ENCODE measurements around the gene PBX3.

PBX3 gene

DNA sequence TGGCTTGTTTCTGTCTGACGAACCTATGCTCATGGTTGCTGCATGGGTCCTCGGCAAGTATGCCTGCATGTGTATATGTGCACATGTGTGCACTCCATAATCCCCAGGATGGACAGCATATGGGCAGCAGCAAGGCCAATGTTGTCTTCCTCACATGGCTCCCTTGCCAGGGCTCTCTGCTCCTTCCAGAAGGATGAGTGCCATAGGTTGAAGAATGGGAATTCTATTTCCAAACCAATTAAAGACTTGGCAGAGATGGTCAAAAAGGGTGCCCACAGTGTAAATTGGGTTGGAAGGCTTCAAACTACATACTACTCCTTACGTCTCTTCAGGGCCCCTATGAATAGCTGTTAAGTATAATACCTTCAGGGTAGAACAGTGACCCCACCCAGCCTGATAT, 212.1 kb downstream of the PBX3 start:
- DNase-seq: no peak

DNA sequence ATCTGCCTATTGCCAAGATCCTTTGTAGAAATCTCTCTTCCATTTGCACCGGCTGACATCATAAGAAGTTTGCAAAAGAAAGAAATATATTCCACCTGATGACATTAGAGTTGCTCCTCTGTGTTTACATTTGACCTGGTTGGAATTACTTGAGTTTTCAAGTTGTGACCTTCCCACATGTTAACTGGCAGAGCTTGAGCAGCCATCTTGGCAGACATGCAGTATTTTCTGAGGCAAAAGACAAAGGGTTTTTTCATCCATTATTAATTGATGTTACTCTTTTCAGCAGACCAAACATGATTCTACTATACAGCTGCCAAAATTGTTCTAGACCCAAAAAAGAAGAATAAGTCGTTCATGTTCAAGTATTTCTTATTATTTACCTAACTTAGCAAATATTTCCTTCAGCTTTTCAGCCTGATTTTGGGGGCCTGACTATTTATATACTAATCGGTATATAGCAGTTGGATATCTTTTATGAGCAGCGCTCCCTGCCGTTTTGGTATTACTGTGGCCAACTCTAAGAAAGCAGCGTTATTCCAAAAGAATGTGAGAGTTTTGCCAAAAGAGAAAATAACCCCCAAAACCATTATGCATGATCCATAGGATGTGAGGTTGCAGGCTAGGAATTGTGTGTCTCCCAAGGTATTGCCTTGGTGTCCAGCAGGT, 212.9 kb downstream of the PBX3 start:
- DNase-seq: no peak

DNA sequence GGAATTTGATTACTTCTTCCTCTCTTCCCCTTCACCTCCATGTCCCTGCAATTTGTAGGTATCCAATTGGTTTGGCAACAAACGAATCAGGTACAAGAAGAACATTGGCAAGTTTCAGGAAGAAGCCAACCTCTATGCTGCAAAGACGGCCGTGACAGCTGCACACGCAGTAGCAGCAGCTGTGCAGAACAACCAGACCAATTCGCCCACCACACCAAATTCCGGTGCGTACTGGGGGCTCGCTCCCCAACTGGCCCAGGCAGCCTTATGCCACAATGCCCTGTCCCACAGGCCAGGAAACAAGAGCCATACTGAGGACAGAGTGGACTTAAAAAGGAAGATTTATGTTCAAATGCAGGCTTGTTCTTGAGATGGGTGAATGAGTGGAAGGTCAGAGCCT, 213.5 kb downstream of the PBX3 start:
- DNase-seq: no peak

DNA sequence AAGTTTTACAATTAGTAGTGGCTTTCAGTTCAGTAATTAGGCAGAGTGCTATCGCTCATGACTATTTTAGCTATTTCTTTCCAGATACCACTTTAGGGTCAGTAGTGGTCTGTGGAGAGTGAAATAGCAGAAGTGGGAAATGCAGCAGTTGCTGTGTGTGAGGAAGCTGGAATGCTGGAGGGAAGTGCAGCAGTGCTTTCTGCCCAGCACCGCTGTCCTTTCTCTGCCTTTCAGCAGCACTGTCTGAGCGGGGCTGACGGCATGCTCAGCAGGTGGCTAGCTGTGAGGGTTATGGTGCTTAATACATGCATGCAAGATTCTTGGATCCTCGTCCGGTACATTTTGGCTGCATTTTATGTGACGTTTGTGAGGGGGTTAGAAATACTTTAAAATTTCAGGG, 213.9 kb downstream of the PBX3 start:
- no peak for DNase-seq

DNA sequence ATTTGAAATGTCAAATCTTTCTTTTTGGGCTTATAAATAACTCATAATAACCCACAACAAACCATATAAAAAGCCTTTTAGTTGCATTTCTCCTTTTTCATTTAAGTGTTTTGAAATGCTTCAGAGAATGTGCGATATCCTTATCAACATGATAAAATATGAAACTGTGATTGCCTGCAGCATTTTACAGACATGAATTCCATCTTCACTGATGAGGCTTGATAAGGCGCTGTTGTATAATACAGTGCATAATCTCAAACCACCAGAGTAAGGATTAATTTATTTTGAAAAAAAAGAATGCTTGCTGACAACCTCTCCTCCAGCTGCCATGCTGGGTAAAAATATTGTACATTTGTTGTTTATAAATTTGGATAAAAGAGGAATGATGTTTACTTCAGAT, 216.8 kb downstream of the PBX3 start:
- DNase-seq: no peak

DNA sequence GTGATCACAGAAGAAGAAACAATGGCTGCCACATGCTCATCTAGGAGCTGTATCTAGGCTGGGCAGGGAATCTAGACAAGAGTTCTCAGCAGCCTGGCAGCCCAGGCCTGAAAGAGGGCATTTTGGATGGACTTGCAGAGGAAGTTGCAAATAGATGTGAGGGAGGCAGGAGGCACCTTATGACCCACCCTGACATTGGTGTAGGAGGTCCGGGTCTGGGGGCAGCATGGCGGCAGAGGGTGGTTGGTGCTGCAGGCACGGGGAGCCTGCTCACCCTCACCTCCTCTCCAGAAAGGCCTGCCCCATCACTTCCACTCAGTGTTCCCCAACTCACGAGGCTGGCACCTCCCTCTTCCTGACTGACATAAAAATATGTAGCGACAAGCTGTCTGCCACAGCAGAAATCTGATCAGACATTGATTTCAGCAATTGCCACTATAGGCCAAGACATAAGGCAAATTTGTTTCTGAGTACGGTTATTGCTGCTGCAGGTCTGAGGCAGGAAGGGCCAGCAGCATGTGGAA, 217.6 kb downstream of the PBX3 start:
- DNase-seq: no peak

DNA sequence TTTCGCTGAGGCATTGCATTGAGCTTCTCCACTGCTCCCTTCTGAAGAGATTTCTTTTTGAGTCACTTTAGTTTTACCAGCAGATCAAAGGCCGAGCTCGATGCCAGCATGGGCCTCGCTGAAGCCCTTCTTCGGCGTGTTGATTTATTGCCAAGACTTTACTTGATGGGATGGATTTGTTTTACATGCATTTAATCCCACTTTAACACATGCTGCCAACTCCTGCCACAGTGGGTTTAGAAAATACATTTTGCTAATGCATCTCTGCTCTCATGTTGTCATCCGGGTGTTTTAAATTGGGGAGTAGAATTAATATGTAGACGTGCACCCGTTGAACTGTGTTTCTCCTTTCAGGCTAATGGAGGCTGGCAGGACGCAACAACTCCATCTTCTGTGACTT, 218.3 kb downstream of the PBX3 start:
- DNase-seq: no peak

DNA sequence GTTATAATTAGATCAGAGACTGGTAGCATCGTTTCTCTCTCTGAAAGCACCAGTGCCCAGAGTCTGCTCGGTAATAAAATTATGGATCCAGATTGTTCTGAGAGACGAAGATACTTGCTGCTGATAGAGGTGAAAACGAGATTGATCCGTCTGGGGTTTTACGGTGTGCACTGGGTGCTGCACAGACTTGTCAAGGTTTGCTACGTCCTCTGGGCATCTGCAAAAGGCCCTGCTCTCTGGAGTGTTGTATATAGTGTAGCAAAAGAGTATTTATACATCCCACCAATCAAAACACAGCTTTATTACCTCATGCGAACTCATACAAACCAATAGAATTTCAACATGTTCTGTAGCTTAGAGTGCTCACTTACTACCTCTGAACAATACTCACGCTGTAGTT, 219.3 kb downstream of the PBX3 start:
- DNase-seq: no peak

DNA sequence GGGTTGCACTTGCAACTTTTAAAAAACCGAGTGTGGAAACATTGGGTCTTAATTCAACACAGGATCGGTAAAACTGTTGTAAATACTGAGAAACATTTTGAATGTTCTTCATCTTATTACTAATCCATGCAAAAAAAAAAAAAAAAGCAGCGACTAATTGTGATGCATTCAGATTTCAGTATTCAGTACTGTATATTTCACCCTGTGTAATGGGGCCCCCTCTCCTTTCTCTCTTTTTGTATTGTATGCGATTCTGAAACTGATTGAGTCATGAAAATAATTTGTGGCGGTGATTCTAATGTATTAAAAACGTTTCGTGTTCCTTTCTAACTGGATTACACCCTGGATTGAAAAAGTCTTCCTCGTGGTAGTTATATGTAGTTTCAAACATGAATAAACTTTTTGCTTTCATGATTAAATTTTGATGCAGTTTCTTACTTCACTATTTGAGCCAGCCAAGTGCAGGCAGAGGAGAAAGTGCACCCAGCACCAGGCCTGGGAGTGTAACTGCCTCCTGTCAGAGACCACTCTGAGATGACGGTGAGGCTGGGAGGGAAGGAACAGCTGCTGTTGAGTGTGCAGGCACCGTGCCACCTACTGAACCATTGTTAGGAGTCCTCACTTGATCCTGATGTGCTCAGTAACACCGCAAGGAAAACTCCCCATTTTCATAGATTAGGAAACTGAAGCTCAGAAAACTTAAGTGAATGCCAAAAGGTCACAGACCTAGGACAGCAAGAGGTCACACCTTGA, 220.0 kb downstream of the PBX3 start:
- DNase-seq: peak; percentile 14

DNA sequence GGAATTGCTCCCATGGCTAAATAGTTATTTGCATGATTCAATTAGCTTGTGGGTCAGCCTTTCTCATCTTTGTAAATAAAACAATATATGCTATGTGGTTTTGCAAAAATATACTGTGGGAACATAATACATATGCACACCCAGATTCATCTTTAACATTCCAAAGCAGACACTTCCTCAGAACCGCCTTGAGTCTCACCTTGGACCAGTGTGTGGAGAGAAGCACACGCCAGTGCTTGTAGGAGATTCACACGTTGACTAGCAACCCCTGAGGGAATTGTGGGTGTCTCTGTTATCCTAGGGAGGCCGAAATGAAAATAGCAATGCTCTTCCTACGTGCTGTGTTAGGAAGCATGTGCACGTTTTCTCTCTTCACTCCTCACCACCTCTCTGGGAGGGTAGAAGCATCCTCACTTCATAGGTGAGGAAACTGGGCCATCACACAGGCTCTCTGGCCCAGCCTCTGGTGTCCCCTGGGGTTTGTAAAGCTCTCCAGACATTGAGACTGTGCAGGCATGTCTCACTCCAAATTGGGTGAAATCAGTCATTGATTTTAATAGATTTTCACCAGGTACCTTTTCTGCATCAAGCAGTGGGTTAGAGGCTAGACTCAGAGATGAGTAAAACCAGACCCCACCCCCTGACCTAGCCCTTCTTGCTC, 221.7 kb downstream of the PBX3 start:
- no peak for DNase-seq

DNA sequence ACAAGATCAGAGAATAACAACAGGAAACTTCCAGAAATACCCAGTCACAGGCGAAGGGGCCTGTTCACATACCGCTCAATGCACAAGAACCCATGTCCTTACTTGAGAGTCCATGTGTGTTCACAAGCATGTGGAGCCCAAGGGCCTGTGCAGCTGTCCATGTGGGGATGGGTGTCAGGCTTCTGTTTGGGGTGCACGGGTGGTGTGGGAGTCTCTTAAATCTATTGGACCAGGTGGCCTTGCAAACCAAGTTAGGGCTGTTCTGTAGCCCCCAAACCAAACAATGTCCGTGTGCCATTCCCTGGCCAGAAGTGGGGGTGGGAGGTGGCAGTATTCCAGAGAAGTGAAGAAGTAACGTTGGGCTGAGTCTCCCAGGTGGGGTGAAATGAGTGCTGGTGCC, 222.3 kb downstream of the PBX3 start:
- DNase-seq: no peak

DNA sequence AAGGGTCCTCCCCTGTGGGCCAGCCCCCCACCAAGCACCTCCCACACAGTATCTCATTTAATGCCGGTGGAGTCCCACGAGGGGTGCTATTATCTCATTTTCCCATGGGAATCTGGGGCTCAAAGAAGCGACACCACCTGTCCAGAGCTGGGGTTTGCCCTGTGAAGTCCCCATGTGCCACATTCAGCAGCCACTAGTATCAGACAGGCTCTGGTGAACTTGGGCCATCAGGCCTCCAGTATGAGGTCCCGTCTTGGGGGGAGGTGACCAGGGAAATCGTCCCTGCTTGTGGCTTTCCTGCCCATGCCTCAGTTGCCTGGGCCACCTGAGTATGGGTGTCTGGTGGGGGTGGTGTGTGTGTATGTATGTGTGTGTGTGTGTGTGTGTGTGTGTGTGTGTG, 222.7 kb downstream of the PBX3 start:
- DNase-seq: no peak

DNA sequence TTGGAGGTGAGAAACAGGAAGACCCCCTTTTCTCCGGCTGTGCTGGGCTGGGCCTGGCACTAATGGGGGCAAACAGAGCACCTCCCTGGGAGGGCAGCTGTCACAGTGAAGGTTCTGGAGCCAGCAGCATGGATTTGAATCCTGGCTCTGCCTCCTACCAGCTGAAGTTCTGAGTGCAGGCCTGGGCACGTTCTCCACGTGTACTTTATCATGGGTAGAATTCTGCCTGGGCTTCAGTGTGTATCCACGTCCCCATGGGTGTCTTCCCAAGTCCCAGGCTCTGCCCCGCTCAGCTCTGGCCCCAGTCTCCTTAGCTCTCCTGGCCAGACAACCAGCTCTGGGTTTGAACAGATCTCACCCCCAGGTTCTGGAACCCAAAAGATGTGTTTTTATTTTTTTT, 223.2 kb downstream of the PBX3 start:
- DNase-seq: no peak

DNA sequence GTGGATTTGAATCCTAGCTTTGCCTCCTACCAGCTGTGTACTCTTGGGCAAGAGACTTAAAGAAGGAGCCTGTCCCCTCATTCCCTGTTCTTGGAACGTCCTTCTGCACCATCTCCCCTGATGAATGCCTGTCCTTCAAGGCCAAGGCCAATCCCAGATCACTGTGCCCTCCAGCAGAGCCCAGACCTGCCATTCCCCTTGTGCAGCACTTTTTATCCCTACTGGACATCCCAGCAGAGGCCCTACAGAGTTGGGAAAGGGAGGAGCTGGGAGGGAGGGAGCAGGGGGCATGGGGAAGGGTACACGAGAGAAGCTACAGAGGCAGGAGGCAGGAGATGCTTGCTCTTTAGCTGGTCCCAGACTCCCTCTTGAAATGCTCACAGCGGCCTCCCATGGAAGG, 223.9 kb downstream of the PBX3 start:
- DNase-seq: no peak

DNA sequence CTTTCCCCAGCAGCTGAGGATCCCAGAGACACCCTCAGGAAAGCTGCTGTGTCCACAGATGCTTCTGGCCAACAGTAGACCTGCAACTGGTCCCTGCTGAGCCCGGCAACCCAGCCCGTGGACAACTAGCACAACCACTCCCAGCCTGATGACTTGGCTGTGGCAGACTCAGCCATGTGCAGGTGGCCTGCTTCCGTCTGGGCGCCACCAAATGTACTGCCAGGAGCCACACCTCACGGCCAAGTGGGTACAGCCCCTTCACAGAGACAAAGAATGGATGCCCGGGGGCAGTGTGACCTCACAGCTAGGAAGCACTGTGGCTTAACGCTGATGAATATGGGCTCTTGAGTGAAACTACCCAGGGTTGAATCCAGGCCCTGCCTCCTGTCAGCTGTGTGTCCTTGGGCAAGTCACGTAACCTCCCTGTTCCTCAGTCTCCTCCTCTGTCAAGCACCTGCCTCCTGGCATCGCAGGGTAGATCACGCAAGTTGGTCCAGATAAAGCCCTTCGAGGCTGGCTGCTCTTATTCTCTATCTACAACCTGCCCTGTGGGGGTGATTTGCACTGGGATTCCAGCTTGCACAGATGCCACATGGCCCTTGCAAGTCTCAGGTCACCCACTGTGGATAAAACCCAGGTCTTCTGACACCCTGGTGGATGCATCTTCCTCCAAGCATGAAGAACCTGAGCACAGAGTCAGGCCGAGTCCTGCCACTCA, 225.0 kb downstream of the PBX3 start:
- no peak for DNase-seq

DNA sequence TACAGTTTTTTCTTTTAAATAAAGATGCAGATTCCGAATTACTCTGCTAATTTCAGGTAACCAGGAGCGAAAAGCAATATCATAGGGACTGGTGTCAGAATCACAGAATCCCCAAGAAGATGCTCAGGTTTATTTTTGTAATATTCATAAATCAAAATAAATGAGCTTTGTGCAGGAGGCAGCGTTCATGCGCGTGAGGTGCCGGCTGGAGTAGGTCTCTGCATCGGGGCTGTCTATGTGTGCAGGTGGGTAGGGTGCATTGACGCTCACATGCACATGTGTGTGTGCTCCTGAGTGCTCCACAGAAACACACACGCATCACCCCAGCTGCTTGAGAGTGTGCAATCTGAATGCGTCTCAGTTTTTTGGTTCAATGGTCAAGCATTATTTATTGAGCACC, 226.4 kb downstream of the PBX3 start:
- DNase-seq: no peak

DNA sequence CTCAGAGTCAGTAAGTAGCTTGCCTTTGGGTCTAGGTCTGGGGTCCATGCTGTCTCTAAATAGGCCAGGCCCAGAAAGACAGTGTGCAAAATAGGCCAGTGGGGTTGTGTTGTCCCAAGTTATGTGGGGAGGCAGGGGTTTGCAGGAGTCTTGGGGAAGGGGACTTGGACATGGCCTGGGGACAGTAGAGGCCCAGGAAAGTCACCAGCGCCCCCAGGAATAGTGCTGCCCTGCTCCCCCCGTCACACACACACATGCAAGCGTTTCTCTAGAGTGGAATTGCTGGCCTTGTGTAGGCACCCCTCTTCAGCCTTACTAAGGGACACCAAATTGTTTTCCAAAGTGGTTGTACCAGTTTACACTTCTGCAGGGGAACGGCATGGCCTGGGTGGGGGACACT, 227.5 kb downstream of the PBX3 start:
- DNase-seq: no peak

DNA sequence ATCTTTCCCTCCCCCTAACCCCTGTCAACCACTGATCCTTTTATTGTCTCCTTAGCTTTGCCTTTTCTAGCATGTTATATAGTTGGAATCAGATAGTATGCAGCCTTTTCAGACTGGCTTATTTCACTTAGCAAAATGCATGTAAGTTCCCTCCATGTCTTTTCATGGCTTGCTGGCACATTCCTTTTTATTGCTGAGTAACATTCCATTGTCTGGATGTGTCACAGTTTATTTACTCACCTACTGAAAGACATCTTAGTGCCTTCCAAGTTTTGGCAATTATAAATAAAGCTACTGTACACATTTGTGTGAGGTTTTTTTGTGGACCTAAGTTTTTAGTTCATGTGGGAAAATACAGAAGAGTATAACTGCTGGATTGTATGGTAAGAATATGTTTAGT, 230.1 kb downstream of the PBX3 start:
- no peak for DNase-seq

DNA sequence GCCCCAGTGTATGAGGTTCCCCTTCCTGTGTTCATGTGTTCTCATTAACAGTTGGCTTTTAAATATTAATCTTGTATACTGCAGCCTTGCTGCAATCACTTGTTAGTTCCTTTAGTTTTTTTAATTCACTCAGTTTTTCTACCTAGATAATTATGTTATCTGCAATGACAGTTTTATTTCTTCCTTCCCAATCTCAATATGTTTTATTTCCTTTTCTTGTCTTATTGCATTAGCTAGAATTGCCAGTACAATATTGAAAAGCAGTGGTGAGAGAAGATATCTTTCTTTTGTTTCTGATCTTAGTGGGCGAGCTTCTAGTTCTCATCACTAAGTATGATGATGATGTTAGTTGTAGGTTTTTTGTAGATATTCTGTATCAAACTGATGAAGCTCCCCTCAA, 232.2 kb downstream of the PBX3 start:
- DNase-seq: no peak

DNA sequence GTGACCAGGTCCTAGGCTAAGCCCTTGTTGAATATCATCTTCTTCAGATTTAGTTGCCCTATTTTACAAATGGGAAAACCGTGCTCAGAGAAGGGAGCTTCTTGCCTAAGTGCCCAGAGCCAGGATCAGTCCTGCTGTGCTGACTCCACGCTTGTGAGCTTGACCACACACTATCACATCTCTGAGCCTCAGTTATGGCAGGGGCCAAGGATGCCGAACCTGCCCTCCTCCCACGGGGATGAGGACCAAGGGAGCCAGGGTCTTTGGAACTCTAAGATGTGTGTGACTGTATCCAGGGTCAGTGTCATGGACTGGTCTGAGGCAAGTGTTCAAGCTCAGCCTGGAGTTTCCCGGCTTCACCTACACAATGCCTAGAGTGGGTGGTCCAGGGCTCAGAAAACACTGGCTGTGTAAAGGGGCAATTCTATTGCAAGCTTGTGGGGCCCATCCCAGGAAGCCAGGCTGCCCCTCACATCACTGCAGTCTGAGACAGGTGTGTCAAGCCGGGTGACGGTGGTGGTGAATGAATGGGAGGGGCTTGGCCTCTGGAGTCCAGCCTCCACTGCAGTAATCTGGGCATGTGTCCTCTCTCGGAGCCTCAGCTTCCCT, 235.7 kb downstream of the PBX3 start:
- DNase-seq: no peak

DNA sequence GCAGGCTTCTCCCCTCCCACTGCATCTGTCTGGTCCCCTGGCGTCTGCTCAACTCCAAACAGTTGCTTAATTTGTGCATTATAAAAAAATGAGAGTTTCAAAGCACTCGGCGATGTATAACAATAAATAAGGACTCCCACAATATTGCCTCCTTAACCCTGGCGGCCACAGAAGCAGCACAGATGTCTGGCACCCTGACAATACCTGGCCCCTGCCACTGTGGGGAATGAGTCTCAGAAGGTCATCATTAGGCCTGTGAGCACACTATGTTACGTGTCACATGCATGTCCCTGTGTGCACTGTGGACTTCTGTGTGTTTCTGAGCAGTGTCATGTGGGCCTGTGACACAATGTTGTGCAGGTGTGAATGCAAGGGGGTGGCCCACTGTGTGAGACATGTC, 236.5 kb downstream of the PBX3 start:
- DNase-seq: no peak

DNA sequence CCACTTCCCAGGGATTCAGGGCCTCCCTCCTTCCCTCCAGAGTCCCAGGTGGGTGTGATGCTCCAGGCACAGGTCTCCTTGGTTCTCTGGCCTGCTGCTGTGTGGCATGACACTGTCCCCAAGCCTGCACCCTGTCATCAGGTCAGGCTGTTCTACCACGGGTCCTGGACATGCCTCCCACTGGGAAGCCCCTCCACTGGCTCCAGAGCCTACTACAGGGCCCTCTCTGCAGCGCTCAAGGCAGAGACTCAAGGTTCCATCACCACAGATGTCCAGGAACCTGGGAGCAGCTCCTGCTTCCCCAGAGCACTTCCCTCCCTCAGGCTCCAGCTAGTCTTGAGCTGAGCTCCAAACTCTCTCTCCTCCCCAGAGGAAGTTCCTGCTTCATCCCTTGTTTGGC, 237.3 kb downstream of the PBX3 start:
- DNase-seq: no peak

All from NCI-H2107 (cell line).